GM23248 (cell line): Measurements from ENCODE around the gene LIMD2. TPM values are rescaled to one million over a fixed set of nuclear protein-coding genes. Genes with fewer than 3 reads are reported as not detected.

Source experiments
- DNase-seq: peaks from one replicate; pipeline ENCODE4 v3.0.0-alpha.2; 2015
- H2AFZ ChIP-seq: fragments of 200-600 bp; sonication (generic); 2 replicates; pipeline ENCODE4 v1.6.1; 2016; ENCODE audit warnings: antibody characterized with exemption
- H3F3A ChIP-seq: fragments of 200-600 bp; sonication (generic); 2 replicates; pipeline ENCODE4 v1.6.1; 2016; ENCODE audit warnings: mild to moderate bottlenecking, antibody characterized with exemption, mixed run types; ENCODE audit not compliant: insufficient read depth
- H3K27ac ChIP-seq: fragments of 200-600 bp; sonication (generic); 2 replicates; pipeline ENCODE4 v1.5.1; 2016; ENCODE audit warnings: mild to moderate bottlenecking
- H3K27me3 ChIP-seq: fragments of 200-600 bp; sonication (generic); replicated peaks from 2 replicates; pipeline ENCODE4 v1.6.1; 2016; ENCODE audit warnings: mild to moderate bottlenecking; ENCODE audit not compliant: insufficient read depth
- H3K36me3 ChIP-seq: fragments of 200-600 bp; sonication (generic); 2 replicates; pipeline ENCODE4 v1.6.1; 2016; ENCODE audit warnings: low read depth, mild to moderate bottlenecking
- H3K4me1 ChIP-seq: fragments of 200-600 bp; sonication (generic); 2 replicates; pipeline ENCODE4 v1.6.1; 2016; ENCODE audit warnings: mild to moderate bottlenecking; ENCODE audit not compliant: insufficient read depth
- H3K4me2 ChIP-seq: fragments of 200-600 bp; sonication (generic); one replicate; pipeline ENCODE4 v1.6.1; 2016; ENCODE audit warnings: mild to moderate bottlenecking; ENCODE audit not compliant: unreplicated experiment
- H3K4me3 ChIP-seq: fragments of 200-600 bp; sonication (generic); 2 replicates; pipeline ENCODE4 v1.5.1; 2016; ENCODE audit warnings: mild to moderate bottlenecking
- H3K79me2 ChIP-seq: fragments of 200-600 bp; sonication (generic); 2 replicates; pipeline ENCODE4 v1.6.1; 2016; ENCODE audit warnings: mild to moderate bottlenecking; ENCODE audit not compliant: insufficient read depth
- H3K9ac ChIP-seq: fragments of 200-600 bp; sonication (generic); 2 replicates; pipeline ENCODE4 v1.6.1; 2016; ENCODE audit warnings: mild to moderate bottlenecking
- H3K9me2 ChIP-seq: fragments of 200-600 bp; sonication (generic); 2 replicates; pipeline ENCODE4 v1.6.1; 2016; ENCODE audit warnings: mixed run types, mild to moderate bottlenecking, moderate library complexity; ENCODE audit not compliant: insufficient read depth
- H3K9me3 ChIP-seq: fragments of 200-600 bp; sonication (generic); one replicate; pipeline ENCODE4 v1.6.1; 2017; ENCODE audit warnings: low read depth
- H4K20me1 ChIP-seq: fragments of 200-600 bp; sonication (generic); 2 replicates; pipeline ENCODE4 v1.6.0; 2016; ENCODE audit not compliant: insufficient read depth
- EZH2 ChIP-seq: fragments of 200-600 bp; sonication (generic); IDR thresholded peaks from 2 replicates; pipeline ENCODE4 v1.6.1; 2018; ENCODE audit warnings: antibody characterized with exemption, mild to moderate bottlenecking; ENCODE audit not compliant: insufficient read depth, poor library complexity, severe bottlenecking
- EZH2phosphoT487 ChIP-seq: fragments of 200-600 bp; sonication (generic); IDR thresholded peaks from 2 replicates; pipeline ENCODE4 v1.6.1; 2018; ENCODE audit warnings: antibody characterized with exemption, moderate library complexity, mild to moderate bottlenecking, low read depth; ENCODE audit not compliant: insufficient read depth
- WGBS, 2 experiments: methylation state at CpG; one replicate each; pipeline ENCODE4 v1.1.6; 2015 to 2017; ENCODE audit warnings: low lambda C conversion rate in 2 of 2, low coverage in 1 of 2; ENCODE audit errors: missing lambda C conversion rate in 2 of 2; 5-methylcytosine and 5-hydroxymethylcytosine counted together
- in situ Hi-C: fragments of 300-500 bp; cut with MboI; formaldehyde crosslinking; loops from 2 replicates; pipeline ENCODE4 v1.15.0; 2020
- polyA plus RNA-seq: library from polyadenylated mRNA; unstranded; fragments of >200 nt; fragmentation: Nextera tagmentation; extraction: Ambion mirVana; gene quantifications from 2 replicates; pipeline ENCODE4 v1.2.1, GENCODE V29; 2016
- total RNA-seq: library from RNA; depleted of rRNA; stranded (reverse); fragments of >200 nt; shearing (Covaris generic); gene quantifications from 2 replicates; pipeline ENCODE4 v1.2.3, GENCODE V29; 2014

The LIMD2 gene
- total and polyA plus RNA-seq, 2 experiments from 2014 or later: 9.1 to 15.8 TPM

- H3K9me2 ChIP-seq: no peaks in the 10 kb centered on the region
- no peaks in the 10 kb centered on the region for H4K20me1 ChIP-seq
- no peak overlapping the region for H3K4me3 ChIP-seq
- peaks cover 8% of the 10 kb centered on the region; the same call in 1 of the 2 replicates for H3K4me1 ChIP-seq
- no peaks in the 10 kb centered on the region for H3F3A ChIP-seq
- H3K27me3 ChIP-seq: no peaks in the 10 kb centered on the region
- H2AFZ ChIP-seq: no peak overlapping the region
- H3K9me3 ChIP-seq: no peaks in the 10 kb centered on the region
- no peak overlapping the region for H3K27ac ChIP-seq
- peaks cover 25% of the 10 kb centered on the region; the same call in 1 of the 2 replicates for H3K36me3 ChIP-seq
- no peak overlapping the region for H3K4me2 ChIP-seq
- in situ Hi-C loops: no loop called here
- TF ChIP-seq EZH2: no peak
- no peak for TF ChIP-seq EZH2phosphoT487
- no peak for DNase-seq
- H3K9ac ChIP-seq: no peak overlapping the region
- H3K79me2 ChIP-seq: no peaks in the 10 kb centered on the region
Measured at GRCh38 chr17:63682981-63683380, 16.9 kb downstream of the LIMD2 start.

DNA sequence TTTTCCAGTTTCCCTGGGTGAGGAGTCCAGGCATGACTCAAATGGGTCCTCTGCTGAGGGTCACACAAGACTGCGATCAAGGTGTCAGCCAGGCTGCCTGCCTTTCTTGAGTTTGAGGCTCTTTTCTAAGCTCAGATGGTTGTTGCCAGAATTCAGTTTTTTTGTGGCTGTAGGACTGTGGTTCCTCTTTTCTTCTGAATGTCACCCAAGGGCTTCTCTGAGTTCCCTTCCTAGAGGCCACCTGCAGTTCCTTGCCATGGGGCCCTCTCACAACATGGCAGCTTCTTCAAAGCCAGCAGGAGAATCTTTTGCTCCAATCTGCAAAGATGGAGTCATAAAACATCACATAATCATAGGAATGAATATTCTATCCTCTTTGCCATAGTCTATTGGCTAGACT lies 17.5 kb downstream of the LIMD2 start:
- no peaks in the 10 kb centered on the region for H3F3A ChIP-seq
- H3K4me2 ChIP-seq: no peak overlapping the region
- H3K9me3 ChIP-seq: no peaks in the 10 kb centered on the region
- no peak overlapping the region for H3K4me3 ChIP-seq
- DNase-seq: no peak
- H3K9me2 ChIP-seq: no peaks in the 10 kb centered on the region
- H3K79me2 ChIP-seq: no peaks in the 10 kb centered on the region
- no peaks in the 10 kb centered on the region for H3K27me3 ChIP-seq
- WGBS, 2 experiments: 97 to 100% methylated on average over 1 of the region's 1 CpG
- in situ Hi-C loops: no loop called here
- H2AFZ ChIP-seq: no peak overlapping the region
- H4K20me1 ChIP-seq: no peaks in the 10 kb centered on the region
- H3K4me1 ChIP-seq: peaks cover 8% of the 10 kb centered on the region; the same call in 1 of the 2 replicates
- no peak overlapping the region for H3K27ac ChIP-seq
- TF ChIP-seq EZH2phosphoT487 (no peak), EZH2 (no peak)
- H3K36me3 ChIP-seq: peaks cover 25% of the 10 kb centered on the region; the same call in 1 of the 2 replicates
- H3K9ac ChIP-seq: no peak overlapping the region

- TF ChIP-seq EZH2: no peak
- no peak for TF ChIP-seq EZH2phosphoT487
- in situ Hi-C loops: no loop called here
- WGBS, 2 experiments: 92 to 93% methylated on average over 8 of the region's 8 CpGs
- Histone ChIP-seq H3K9me2 (no peaks in the 10 kb centered on the region), H4K20me1 (no peaks in the 10 kb centered on the region), H3K4me2 (no peak overlapping the region), H3F3A (no peaks in the 10 kb centered on the region), H2AFZ (no peak overlapping the region), H3K4me3 (no peak overlapping the region), H3K27me3 (no peaks in the 10 kb centered on the region), H3K9me3 (no peaks in the 10 kb centered on the region), H3K79me2 (no peaks in the 10 kb centered on the region), H3K9ac (no peak overlapping the region), H3K4me1 (peaks cover 8% of the 10 kb centered on the region; the same call in 1 of the 2 replicates), H3K36me3 (peaks cover 25% of the 10 kb centered on the region; the same call in 1 of the 2 replicates), H3K27ac (no peak overlapping the region)
- no peak for DNase-seq
Measured at GRCh38 chr17:63681530-63681929, 18.4 kb downstream of the LIMD2 start.

DNA sequence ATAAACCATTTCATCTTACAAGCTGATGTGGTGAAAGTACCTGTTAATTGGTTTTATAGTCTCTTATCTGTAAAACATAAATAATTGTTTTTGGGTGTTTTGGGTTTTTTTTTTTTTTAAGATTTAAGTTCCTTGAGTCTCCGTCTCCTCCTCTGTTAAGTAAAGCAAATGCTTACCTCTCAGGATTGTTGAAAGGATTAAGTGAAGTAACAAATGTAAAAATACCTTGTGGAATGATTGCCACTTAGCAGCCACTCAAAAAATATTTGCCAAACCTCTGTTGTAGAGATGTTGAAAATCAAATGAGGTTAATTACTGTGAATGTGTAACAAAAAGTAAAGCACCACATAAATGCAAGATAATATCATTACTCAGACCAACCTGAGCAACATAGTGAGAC lies 19.2 kb downstream of the LIMD2 start:
- H3K9ac ChIP-seq: no peak overlapping the region
- WGBS, 2 experiments: 95 to 100% methylated on average over 1 of the region's 1 CpG
- no peak overlapping the region for H2AFZ ChIP-seq
- peaks cover 14% of the 10 kb centered on the region; the same call in 1 of the 2 replicates for H3K4me1 ChIP-seq
- H3K9me2 ChIP-seq: no peaks in the 10 kb centered on the region
- H3K36me3 ChIP-seq: peaks cover 21% of the 10 kb centered on the region; the same call in 1 of the 2 replicates
- H3K4me3 ChIP-seq: no peak overlapping the region
- in situ Hi-C loops: no loop called here
- H3K79me2 ChIP-seq: no peaks in the 10 kb centered on the region
- H3K9me3 ChIP-seq: no peaks in the 10 kb centered on the region
- H3K27me3 ChIP-seq: no peaks in the 10 kb centered on the region
- TF ChIP-seq EZH2phosphoT487 (no peak), EZH2 (no peak)
- no peak overlapping the region for H3K27ac ChIP-seq
- no peak overlapping the region for H3K4me2 ChIP-seq
- no peaks in the 10 kb centered on the region for H3F3A ChIP-seq
- no peaks in the 10 kb centered on the region for H4K20me1 ChIP-seq
- no peak for DNase-seq

GRCh38 chr17:63679214-63679613 lies 20.7 kb downstream of the LIMD2 start:
- H3K9ac ChIP-seq: no peak overlapping the region
- in situ Hi-C loops: no loop called here
- H3K4me1 ChIP-seq: 0 out of 2 replicates have a peak, but pooled peaks cover 11% of the 10 kb centered on the region
- no peaks in the 10 kb centered on the region for H3K9me2 ChIP-seq
- no peak overlapping the region for H3K4me3 ChIP-seq
- no peak overlapping the region for H3K4me2 ChIP-seq
- no peaks in the 10 kb centered on the region for H3K9me3 ChIP-seq
- WGBS, 2 experiments: 96 to 98% methylated on average over 5 of the region's 5 CpGs
- H3F3A ChIP-seq: no peaks in the 10 kb centered on the region
- no peak for TF ChIP-seq EZH2
- no peak for TF ChIP-seq EZH2phosphoT487
- no peaks in the 10 kb centered on the region for H3K27me3 ChIP-seq
- DNase-seq: no peak
- no peaks in the 10 kb centered on the region for H3K79me2 ChIP-seq
- peaks cover 19% of the 10 kb centered on the region; the same call in 1 of the 2 replicates for H3K36me3 ChIP-seq
- no peak overlapping the region for H2AFZ ChIP-seq
- no peak overlapping the region for H3K27ac ChIP-seq
- H4K20me1 ChIP-seq: no peaks in the 10 kb centered on the region
